Stimulated activated naive CD8-positive, alpha-beta T cell treated with anti-CD3 and anti-CD28 coated beads, Interleukin-15, Interleukin-2, amounts not matched to agents 100 ng/mL and 50 ng/mL, for 24 hours (primary cell): ENCODE measurements around the gene BLOC1S4.
"Not testable (repeated sequence)": the region's sequence is repeated elsewhere in the genome, so short reads cannot be mapped to it uniquely, and the experiment has no call there.

Experiments used
- H3K27ac Mint-ChIP-seq: one replicate; pipeline ENCODE4 v1.8.0; 2021; ENCODE audit warnings: mild to moderate bottlenecking, mixed read lengths
- H3K27me3 Mint-ChIP-seq: one replicate; pipeline ENCODE4 v1.8.0; 2021; ENCODE audit warnings: mixed read lengths
- H3K36me3 Mint-ChIP-seq: one replicate; pipeline ENCODE4 v1.8.0; 2021; ENCODE audit warnings: low read depth, mixed read lengths
- H3K4me1 Mint-ChIP-seq: one replicate; pipeline ENCODE4 v1.8.0; 2021; ENCODE audit warnings: low read depth, mixed read lengths
- H3K4me3 Mint-ChIP-seq: one replicate; pipeline ENCODE4 v1.8.0; 2021; ENCODE audit warnings: mild to moderate bottlenecking, mixed read lengths
- H3K9me3 Mint-ChIP-seq: one replicate; pipeline ENCODE4 v1.8.0; 2021; ENCODE audit warnings: mixed read lengths

Gene BLOC1S4

DNA sequence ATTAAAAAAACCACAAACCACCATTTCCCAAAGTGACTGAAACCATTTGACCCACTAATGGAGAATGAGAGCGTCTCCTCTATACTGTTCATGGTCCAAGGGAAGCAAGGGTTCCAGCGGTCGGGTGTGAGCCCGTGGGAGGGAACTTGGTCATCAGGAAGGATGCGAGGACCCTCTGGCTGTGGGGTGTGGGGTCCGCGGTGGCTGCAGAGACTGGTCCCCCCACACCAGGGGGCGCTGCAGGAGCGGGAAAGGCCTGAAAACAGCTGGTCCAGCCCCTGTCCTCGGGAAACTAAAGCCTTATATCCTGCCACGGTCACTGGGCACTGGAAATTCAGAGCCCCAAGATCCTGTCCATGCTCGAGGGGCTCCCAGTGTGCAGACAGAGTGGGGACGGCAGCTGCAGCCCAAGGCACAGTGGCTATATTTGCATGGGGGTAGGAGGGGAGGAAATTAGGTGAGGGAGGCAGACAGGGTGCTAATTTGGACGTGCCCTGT lies 4.3 kb downstream of the BLOC1S4 start:
- Mint-ChIP-seq H3K36me3 (peaks cover 4% of the 10 kb centered on the region), H3K4me3 (no peak overlapping the region), H3K27ac (no peak overlapping the region), H3K4me1 (peaks cover 36% of the 10 kb centered on the region), H3K9me3 (no peaks in the 10 kb centered on the region), H3K27me3 (no peaks in the 10 kb centered on the region)

DNA sequence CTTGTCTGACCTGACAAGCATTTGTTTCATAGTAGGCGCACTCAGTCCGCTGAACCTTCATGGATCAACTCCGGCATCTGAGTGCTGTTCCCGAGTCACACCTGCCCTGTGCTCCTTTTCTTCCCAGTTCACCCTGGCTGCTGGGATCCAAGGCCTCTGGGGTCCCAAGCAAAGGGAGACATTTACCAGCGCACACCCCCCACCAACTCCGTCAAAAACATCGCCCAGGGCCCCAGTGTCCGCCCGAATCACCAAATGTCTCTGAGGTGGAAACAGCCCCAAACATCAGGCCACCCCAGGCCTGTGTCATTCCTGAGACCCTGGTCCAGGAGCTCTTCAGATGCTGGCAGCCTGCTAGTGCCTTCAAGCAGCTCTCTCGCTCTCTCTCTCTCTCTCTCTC lies 5.1 kb downstream of the BLOC1S4 start:
- Mint-ChIP-seq H3K9me3 (no peaks in the 10 kb centered on the region), H3K36me3 (peaks cover 4% of the 10 kb centered on the region), H3K27me3 (no peaks in the 10 kb centered on the region)

DNA sequence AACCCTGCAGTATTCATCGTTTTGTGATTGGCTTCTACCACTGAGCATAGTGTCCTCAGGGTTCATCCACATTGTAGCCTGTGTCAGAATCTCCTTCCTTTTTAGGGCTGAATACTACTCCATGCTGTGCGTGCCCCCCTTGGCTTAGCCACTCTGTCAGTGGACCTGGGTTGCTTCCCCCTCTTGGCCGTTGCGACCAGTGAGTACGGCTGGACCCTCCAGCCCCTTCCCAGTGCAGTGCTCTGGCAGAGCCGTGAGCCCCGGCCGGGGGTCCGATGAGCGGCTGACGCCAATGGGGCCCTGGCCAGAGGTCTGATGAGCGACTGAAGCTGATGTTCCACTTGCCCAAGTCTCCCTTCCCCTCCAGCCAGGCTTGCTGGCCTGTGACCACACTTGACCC lies 6.9 kb downstream of the BLOC1S4 start:
- Mint-ChIP-seq H3K9me3 (no peaks in the 10 kb centered on the region), H3K27ac (peak overlapping the region; percentile 26)

More for the DNA sequence above, 5.1 kb downstream of the BLOC1S4 start:
- H3K27ac Mint-ChIP-seq: no peak overlapping the region
- H3K4me3 Mint-ChIP-seq: no peak overlapping the region
- peaks cover 28% of the 10 kb centered on the region for H3K4me1 Mint-ChIP-seq

DNA sequence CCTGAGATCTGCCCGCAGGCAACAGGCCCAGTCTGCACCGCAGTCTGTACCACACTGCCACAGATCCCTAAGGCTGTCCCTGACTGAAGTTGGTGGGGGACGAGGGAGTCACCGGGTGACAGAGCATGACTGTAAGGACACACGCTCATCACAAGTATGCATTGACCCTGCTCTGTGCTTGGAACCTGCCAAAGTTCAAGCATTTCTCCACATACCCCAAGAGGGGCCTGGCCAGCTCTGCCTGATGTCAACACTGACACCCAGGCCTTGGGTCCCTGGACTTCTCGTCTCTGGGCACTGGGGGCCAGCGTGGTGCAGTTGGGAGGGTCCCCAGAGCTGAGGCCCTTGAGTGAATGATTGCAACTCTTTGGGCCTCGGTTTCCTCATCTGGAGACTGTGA lies 7.9 kb downstream of the BLOC1S4 start:
- Mint-ChIP-seq H3K4me3 (no peak overlapping the region), H3K27ac (no peak overlapping the region), H3K27me3 (no peaks in the 10 kb centered on the region), H3K9me3 (no peaks in the 10 kb centered on the region), H3K4me1 (peaks cover 14% of the 10 kb centered on the region), H3K36me3 (peaks cover 3% of the 10 kb centered on the region)

More for the DNA sequence above, 6.9 kb downstream of the BLOC1S4 start:
- no peak overlapping the region for H3K4me3 Mint-ChIP-seq
- peaks cover 21% of the 10 kb centered on the region for H3K4me1 Mint-ChIP-seq
- peaks cover 4% of the 10 kb centered on the region for H3K36me3 Mint-ChIP-seq
- no peaks in the 10 kb centered on the region for H3K27me3 Mint-ChIP-seq

DNA sequence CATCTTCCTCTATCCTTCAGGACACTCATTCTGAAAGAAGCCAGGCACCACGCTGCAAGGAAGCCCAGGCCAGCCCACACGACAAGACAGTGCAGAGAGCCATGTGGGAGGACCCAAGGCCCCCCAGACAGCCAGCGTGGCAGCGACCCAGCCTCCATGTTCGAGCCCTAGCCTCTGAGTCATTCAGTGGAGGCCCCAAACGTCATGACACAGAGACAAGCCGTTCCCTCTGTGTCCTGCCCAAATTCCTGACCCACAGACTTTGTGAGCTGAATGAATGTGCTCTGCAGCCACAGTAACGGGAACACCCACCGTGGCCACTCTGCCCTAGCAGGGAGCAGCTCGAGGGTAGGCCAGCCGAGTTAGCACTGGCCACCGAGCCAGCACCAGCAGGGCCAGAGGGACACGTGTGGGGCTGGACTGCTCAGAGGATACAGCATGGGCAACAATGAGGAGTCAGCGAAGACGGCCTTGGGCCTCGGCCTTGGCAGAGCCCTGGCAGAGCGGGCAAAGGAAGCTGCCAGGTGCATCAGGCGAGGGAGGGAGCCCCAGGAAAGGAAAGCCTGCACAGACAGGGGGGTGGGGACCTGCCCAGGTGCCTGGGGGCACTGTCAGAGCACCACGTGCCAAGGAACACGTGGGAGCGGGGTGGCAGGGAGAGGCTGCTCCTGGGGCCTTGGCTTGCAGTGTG lies 8.6 kb downstream of the BLOC1S4 start:
- H3K36me3 Mint-ChIP-seq: no peaks in the 10 kb centered on the region
- no peaks in the 10 kb centered on the region for H3K9me3 Mint-ChIP-seq
- H3K27me3 Mint-ChIP-seq: no peaks in the 10 kb centered on the region
- peaks cover 8% of the 10 kb centered on the region for H3K4me1 Mint-ChIP-seq
- H3K27ac Mint-ChIP-seq: no peak overlapping the region
- no peak overlapping the region for H3K4me3 Mint-ChIP-seq

DNA sequence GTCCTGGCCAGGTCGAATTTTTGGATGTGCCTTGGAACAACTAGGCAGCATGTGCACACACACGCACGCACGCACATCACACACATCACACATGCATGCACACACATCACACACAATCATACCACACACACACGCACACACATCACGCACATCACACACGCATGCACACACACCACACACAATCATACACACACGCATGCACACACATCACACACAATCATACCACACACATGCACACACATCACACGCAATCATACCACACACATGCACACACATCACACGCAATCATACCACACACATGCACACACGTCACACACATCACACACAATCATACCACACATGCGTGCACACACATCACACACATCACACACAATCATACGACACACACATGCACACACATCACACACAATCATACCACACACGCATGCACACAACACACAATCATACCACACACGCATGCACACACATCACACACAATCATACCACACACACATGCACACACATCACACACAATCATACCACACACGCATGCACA lies 9.5 kb downstream of the BLOC1S4 start:
- not testable (repeated sequence) for H3K27me3 Mint-ChIP-seq, H3K27ac Mint-ChIP-seq, H3K4me3 Mint-ChIP-seq, H3K9me3 Mint-ChIP-seq, H3K4me1 Mint-ChIP-seq, H3K36me3 Mint-ChIP-seq

- Mint-ChIP-seq H3K27me3 (no peaks in the 10 kb centered on the region), H3K4me3 (no peak overlapping the region), H3K27ac (no peak overlapping the region), H3K9me3 (no peaks in the 10 kb centered on the region), H3K4me1 (no peaks in the 10 kb centered on the region), H3K36me3 (no peaks in the 10 kb centered on the region)
Measured at GRCh38 chr4:6727081-6727942, 11.3 kb downstream of the BLOC1S4 start.

DNA sequence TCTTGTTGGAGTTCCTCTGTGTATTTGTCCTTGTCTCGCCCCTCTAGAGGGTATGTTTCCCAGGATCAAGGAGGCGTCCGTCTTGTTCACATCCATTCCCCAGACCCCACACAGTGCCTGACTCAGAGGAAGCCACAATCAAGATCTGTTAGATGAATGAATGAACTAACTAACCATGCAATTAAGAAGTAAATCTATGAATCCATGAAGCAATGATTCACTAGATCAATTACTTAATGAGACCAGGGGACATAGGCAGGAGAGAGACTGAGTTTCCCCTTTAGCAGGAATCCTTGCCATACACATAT lies 11.9 kb downstream of the BLOC1S4 start:
- Mint-ChIP-seq H3K27ac (no peak overlapping the region), H3K4me3 (no peak overlapping the region), H3K9me3 (no peaks in the 10 kb centered on the region), H3K27me3 (no peaks in the 10 kb centered on the region), H3K36me3 (no peaks in the 10 kb centered on the region), H3K4me1 (no peaks in the 10 kb centered on the region)

DNA sequence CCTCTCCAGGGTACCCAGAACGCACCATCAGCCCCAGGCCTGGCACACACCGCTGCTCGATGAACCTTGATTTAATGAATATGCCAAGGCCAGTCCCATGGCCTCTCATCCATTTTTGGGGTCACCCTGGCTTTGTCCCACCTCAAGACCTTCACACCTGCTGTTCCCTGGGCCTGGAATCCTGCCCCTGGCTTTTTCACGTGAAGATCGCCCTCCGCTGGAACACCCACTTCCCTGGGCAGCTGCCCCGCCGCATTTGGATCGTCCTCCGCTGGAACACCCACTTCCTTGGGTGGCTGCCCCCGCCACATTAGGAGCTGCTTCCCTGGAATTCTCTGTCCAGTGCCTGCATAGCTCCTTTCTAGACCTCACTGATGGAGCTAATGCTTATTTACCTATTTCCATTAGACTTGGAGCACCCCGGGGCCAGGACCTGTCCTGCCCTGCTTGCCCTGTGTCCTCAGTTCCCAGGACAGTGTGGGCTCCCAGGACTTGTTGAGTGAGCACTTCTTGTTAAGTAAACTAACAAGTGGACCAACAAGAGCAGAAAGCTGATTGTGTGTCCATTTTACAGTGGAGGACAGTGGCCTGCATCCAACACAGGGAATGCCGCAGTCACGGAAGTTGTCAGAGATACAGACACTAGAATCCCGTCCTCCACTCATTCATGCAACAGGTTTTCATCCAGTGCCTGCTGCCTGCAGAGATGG lies 12.5 kb downstream of the BLOC1S4 start:
- Mint-ChIP-seq H3K27ac (no peak overlapping the region), H3K27me3 (no peaks in the 10 kb centered on the region)

GRCh38 chr4:6730603-6731317 lies 14.8 kb downstream of the BLOC1S4 start:
- Mint-ChIP-seq H3K27me3 (no peaks in the 10 kb centered on the region), H3K36me3 (no peaks in the 10 kb centered on the region), H3K9me3 (no peaks in the 10 kb centered on the region), H3K4me3 (no peak overlapping the region), H3K27ac (no peak overlapping the region), H3K4me1 (no peaks in the 10 kb centered on the region)

More for the DNA sequence above, 12.5 kb downstream of the BLOC1S4 start:
- H3K4me3 Mint-ChIP-seq: no peak overlapping the region
- no peaks in the 10 kb centered on the region for H3K36me3 Mint-ChIP-seq
- H3K4me1 Mint-ChIP-seq: no peaks in the 10 kb centered on the region
- H3K9me3 Mint-ChIP-seq: no peaks in the 10 kb centered on the region

DNA sequence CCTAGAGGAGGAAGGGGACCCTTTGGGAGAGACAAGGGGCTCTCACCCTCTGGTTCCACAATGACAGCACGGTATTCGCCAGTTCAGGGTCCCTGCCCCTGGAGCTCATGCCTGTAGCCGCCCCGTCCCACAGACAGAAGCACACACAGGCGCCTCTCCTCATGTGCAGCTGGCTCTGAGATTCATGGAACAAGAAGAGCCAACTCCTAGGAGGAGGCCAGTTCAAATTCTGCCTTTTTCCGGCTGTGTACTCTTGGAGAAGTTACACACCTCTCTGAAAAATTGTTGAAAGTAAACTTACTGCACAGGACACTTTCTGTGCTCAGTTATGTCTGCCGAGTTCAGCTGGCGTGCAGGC lies 15.3 kb downstream of the BLOC1S4 start:
- H3K27me3 Mint-ChIP-seq: no peaks in the 10 kb centered on the region
- no peak overlapping the region for H3K4me3 Mint-ChIP-seq
- H3K27ac Mint-ChIP-seq: no peak overlapping the region
- H3K4me1 Mint-ChIP-seq: no peaks in the 10 kb centered on the region
- H3K9me3 Mint-ChIP-seq: no peaks in the 10 kb centered on the region
- no peaks in the 10 kb centered on the region for H3K36me3 Mint-ChIP-seq

DNA sequence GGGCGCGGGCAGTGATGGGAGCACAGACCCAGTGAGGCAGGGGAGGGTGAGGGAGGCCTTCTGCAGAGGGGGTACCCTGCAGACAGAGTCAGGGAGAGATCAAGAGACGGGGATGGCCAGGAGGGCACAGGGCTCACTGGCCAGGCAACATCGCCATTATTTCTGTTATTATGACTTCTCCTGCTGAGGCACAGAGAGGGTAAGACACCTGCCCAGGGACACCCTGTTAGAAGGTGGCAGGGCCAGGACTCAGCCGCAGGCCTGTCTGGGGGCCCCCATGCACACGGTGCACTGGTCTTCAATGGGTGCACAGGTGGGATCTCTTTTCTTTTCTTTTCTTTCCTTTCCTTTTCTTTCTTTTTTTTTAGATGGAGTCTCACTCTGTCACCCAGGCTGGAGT lies 15.8 kb downstream of the BLOC1S4 start:
- Mint-ChIP-seq H3K4me1 (no peaks in the 10 kb centered on the region), H3K36me3 (no peaks in the 10 kb centered on the region), H3K27me3 (no peaks in the 10 kb centered on the region), H3K4me3 (no peak overlapping the region), H3K9me3 (no peaks in the 10 kb centered on the region), H3K27ac (no peak overlapping the region)

- H3K27me3 Mint-ChIP-seq: no peaks in the 10 kb centered on the region
- no peaks in the 10 kb centered on the region for H3K9me3 Mint-ChIP-seq
- no peaks in the 10 kb centered on the region for H3K4me1 Mint-ChIP-seq
- H3K4me3 Mint-ChIP-seq: no peak overlapping the region
- no peak overlapping the region for H3K27ac Mint-ChIP-seq
- H3K36me3 Mint-ChIP-seq: no peaks in the 10 kb centered on the region
Measured at GRCh38 chr4:6732441-6733357, 16.7 kb downstream of the BLOC1S4 start.
